HG03025 (cell line): ENCODE measurements around the gene SPPL2B.

Experiments
- ATAC-seq: cut with Tn5 transposase; IDR thresholded peaks from one replicate; pipeline ENCODE4 v1.9.1; 2021; ENCODE audit warnings: mild to moderate bottlenecking, moderate library complexity; ENCODE audit not compliant: unreplicated experiment, low FRiP score

Gene SPPL2B

GRCh38 chr19:2300533-2300932, 28.0 kb upstream of the SPPL2B start:
- ATAC-seq: no peak

DNA sequence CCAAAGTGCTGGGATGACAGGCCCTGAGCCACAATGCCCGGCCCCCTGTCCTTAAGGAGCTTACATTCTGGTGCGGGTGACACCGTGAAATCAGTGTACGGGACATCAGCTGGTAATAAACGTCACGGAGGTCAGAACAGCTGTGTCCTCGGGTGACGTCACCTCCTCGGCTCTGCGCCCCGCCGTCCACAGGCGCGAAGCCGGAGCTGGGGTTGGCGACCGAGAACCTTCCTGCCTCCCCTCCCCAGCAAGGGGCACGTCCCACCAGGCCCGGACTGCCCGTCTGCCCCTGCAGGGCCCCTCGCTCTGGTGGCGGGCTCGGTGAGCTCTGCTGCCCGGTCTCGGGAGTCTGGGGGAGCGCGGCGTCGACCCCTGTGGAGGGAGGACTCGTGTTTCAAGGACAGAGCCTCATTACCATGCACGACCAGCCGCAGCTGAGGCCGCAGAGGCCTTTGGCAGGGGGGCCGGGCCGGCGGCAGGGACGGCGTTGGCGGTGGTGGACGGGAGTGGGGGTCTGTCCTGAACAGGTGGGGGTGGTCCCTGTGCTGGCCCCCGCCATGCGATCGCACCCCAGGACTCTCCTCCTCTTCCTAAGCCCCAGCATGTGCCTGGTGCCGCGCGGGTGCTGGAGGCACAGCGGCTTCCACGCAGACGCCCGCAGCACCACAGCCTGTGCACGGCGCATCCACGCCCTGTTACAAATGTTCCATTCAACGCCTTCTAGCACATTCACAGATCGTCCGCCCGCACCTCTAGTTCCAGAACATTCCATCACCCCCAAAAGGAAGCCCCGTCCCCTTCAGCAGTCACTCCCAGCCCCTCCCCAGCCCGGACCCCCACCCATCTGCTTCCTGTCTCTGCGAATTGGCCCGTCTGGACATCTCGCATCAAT, 25.9 kb upstream of the SPPL2B start:
- no peak for ATAC-seq

DNA sequence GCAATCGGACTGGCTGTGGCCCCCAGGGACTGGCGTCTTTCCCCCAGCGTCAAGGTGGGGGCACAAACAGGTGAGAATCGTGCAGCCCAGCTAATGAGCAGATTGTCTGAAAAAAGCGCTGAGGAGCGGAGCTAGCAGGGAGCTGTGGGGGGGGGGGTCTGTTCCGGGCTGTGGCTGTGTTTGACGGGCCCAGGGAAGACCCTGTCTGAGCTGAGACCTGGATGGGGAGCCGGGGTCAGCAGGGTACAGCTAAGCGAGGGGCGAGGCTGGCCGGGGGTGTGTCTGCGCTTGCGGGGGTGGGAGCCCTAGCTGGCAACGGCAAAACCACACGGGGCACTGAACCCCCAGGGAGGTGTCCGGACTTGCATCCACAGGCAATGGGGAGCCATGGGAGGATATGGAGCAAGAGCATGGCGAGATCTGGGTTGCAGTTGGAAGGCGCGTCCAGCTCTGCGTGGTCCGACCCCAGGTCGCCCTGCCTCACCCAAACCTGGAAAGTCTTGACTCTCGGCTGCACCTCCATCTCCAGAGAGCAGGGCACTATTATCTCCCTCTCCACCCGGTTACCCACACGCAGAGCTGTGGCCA, 25.2 kb upstream of the SPPL2B start:
- no peak for ATAC-seq

GRCh38 chr19:2305452-2306280, 22.8 kb upstream of the SPPL2B start:
- ATAC-seq: no peak

GRCh38 chr19:2306281-2306806, 22.1 kb upstream of the SPPL2B start:
- ATAC-seq: no peak

- no peak for ATAC-seq
These were observed 21.5 kb upstream of the SPPL2B start for GRCh38 chr19:2306971-2307370.

DNA sequence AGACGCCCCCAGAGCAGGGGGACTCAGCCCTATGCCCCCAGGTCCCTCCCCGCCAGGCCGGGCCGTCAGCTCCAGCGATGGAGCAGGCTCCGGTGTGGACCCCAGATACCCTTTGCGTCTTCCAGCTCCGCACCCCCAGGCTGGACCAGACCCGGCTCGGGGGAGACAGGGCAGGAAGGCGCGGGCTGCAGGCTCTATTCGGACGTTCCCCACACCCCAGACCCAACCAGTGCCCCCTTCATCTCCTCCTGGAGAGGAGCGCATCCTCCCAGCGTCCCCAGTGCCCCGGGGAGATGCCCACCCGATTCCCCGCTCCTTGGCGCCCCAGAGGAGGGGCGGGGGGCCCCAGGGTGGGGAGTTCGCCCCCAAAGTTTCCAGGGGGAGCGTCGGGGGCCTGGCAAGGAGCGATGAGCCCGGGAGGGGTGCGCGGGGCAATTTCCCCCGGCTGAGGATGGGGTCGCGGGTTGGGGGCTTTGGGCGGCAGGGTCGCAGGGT, 20.9 kb upstream of the SPPL2B start:
- no peak for ATAC-seq

DNA sequence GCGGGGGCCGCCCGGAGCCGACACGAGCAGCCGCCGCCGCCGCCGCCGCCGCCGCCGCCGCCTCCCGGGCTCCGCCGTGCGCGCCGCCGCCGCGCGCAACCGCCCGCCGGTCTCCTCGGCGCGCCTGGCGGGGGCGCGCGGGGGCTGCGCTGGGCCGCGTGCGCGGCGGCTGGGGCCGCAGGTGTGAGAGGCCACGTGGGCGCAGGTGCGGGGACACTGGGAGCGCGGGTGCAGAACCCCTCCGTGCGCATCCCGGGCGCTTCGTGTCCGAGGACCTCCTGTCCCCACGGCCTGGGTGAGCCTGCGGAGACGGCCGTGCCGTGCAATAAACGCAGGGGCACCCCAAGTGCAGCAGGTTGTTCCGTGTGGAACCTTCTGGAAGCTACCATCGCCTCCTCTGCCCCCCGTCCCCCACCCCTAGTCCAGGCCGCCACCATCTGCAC, 20.3 kb upstream of the SPPL2B start, which contains the start of gene LINGO3:
Gene LINGO3, minus strand, starts transcription at position 41 of the 443 bp plus-strand sequence. CDS start 16,378 bp downstream, outside the sequence.
- no peak for ATAC-seq

DNA sequence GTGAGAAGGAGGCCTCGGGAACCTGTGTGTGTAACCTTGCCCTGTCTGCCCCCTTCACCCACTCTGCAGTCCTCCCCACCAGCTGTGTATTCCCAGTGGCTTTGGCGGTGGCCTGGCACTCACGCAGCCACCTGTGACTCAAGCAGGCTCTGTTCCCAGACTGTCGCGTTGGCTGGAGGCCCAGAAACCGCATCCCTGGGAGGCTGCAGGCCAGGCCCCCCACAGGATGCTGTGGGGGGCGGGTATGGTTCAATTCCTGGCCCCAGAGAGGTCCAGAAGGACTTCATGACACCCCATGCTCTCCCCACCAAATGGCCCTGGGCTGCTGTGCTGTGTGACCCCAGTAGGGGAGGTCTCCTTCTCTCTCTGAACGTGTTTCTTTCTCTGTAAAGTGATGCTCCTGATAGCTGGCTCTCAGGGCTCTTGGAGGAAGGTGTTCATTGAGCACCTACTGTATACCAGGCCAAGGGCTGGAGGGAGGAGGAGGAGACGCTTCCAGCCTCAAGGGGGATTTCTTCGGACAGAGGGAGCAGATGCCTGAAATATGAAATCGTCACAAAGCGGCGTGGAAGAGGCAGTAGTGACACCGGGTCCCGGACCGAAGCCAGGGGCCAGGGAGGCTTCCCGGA, 18.6 kb upstream of the SPPL2B start:
- ATAC-seq: no peak

GRCh38 chr19:2311093-2311492, 17.4 kb upstream of the SPPL2B start:
- ATAC-seq: no peak

- ATAC-seq: no peak
These were observed 15.5 kb upstream of the SPPL2B start for GRCh38 chr19:2312820-2313501.

GRCh38 chr19:2315121-2315817, 13.2 kb upstream of the SPPL2B start:
- no peak for ATAC-seq

GRCh38 chr19:2315818-2316353, 12.6 kb upstream of the SPPL2B start:
- ATAC-seq: no peak

DNA sequence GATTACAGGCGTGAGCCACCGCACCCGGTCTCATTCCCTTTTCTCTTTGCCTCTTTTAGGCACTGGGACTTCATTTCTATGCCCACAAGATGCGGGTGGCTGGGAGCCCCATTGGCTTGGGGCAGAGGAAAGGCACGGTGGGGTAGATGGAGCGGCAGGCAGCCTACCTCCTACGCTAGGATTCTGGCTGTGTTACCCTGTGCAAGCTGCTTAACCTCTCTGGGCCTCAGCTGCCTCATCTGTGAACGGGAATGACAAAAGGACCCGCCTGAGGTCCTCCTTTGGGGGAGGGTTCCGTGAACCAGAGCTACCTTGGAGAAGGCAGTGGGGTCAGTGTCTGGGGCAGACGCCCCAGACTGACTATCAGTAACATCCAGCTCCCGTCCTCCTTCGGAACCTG, 11.2 kb upstream of the SPPL2B start:
- ATAC-seq: no peak

GRCh38 chr19:2317756-2318155, 10.7 kb upstream of the SPPL2B start:
- ATAC-seq: no peak

- no peak for ATAC-seq
These were observed 9.6 kb upstream of the SPPL2B start for GRCh38 chr19:2318923-2319322.

DNA sequence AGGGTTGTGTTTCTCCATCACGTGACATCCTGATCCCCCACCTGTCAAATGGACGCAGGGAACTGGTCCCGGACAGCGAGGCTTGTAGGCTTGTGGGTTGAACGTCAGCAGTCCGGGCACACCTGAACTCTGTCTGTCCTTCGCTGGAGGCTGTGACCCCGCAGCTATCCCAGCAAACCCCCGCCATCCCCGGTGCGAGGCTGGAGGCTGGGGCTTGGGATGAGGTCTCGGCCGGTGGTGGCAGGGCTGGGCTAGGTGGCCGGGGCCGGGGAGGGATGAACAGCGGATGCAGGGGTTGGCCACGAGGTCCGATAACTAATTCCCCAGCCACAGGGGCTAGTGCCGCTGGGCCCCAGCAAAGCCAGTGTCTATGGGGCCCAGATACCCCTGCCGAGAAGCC, 8.9 kb upstream of the SPPL2B start:
- ATAC-seq: no peak

- ATAC-seq: no peak
These were observed 8.4 kb upstream of the SPPL2B start for GRCh38 chr19:2320049-2320448.

- ATAC-seq: no peak
These were observed 7.5 kb upstream of the SPPL2B start for GRCh38 chr19:2320939-2321338.
